ENCODE data around the gene PRDM16. TPM values are rescaled to one million over a fixed set of nuclear protein-coding genes. Genes with fewer than 3 reads are reported as not detected.

The PRDM16 gene
- total and polyA plus RNA-seq, 2 experiments from 2014 or later, result 0.14 to 0.16 TPM

DNA sequence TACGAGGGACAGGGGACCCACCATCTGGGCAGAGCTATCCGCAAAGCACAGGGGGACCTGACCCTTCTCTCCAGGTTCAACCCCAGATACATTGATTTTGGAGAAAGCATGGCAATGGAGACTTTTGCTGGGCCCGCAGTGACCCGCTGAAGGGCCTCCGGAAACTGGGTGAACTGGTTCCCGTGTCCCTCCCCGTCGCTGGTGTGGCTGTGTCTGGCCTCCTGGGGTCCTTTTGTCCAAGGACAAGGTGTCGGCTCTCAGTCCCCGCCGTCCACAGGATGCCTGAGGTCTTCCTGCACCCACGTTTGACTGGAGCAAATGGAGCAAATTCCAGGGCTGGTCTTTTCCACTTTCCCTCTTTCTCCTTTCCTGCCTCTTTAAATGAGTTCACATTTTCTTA lies 176.3 kb downstream of the PRDM16 start:
- 0 out of 2 replicates have a peak, but pooled peaks cover 2% of the 10 kb centered on the region for H3F3A ChIP-seq (replicated peaks; ENCODE audit: low read depth)
- DNase-seq (ENCODE audit: low spot score), result no peak
- H3K4me3 ChIP-seq, result no peak overlapping the region
- H3K4me3 Mint-ChIP-seq, result no peak overlapping the region
- peaks cover 15% of the 10 kb centered on the region; the same call in 1 of the 2 replicates for H3K4me1 ChIP-seq (ENCODE audit: insufficient read depth)
- no peaks in the 10 kb centered on the region; the same call in 1 of the 2 replicates for H3K27me3 ChIP-seq (ENCODE audit: insufficient read depth)
- no peaks in the 10 kb centered on the region for H3K79me2 ChIP-seq (replicated peaks; ENCODE audit: insufficient read depth)
- H3K36me3 ChIP-seq (ENCODE audit: insufficient read depth), result no peaks in the 10 kb centered on the region
- TF ChIP-seq, protein P1, sequence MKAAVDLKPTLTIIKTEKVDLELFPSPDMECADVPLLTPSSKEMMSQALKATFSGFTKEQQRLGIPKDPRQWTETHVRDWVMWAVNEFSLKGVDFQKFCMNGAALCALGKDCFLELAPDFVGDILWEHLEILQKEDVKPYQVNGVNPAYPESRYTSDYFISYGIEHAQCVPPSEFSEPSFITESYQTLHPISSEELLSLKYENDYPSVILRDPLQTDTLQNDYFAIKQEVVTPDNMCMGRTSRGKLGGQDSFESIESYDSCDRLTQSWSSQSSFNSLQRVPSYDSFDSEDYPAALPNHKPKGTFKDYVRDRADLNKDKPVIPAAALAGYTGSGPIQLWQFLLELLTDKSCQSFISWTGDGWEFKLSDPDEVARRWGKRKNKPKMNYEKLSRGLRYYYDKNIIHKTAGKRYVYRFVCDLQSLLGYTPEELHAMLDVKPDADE (IDR thresholded peaks at IDR 0.05), result no peak
- TF ChIP-seq EZH2phosphoT487 (IDR thresholded peaks at IDR 0.05; ENCODE audit: unreplicated experiment), result no peak
- TF ChIP-seq, protein P2, sequence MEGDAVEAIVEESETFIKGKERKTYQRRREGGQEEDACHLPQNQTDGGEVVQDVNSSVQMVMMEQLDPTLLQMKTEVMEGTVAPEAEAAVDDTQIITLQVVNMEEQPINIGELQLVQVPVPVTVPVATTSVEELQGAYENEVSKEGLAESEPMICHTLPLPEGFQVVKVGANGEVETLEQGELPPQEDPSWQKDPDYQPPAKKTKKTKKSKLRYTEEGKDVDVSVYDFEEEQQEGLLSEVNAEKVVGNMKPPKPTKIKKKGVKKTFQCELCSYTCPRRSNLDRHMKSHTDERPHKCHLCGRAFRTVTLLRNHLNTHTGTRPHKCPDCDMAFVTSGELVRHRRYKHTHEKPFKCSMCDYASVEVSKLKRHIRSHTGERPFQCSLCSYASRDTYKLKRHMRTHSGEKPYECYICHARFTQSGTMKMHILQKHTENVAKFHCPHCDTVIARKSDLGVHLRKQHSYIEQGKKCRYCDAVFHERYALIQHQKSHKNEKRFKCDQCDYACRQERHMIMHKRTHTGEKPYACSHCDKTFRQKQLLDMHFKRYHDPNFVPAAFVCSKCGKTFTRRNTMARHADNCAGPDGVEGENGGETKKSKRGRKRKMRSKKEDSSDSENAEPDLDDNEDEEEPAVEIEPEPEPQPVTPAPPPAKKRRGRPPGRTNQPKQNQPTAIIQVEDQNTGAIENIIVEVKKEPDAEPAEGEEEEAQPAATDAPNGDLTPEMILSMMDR (conservative IDR thresholded peaks at IDR 0.05; ENCODE audit: low read depth in 2 of 2), result no peak
- H2AFZ ChIP-seq, result no peak overlapping the region
- no peaks in the 10 kb centered on the region for H3K9me2 ChIP-seq (ENCODE audit: insufficient read depth)
- H3K9me3 Mint-ChIP-seq, result no peaks in the 10 kb centered on the region
- no peaks in the 10 kb centered on the region for H4K20me1 ChIP-seq (replicated peaks; ENCODE audit: insufficient read depth)
- H3K36me3 Mint-ChIP-seq (ENCODE audit: low read depth), result no peaks in the 10 kb centered on the region
- H3K4me1 Mint-ChIP-seq, result peaks cover 20% of the 10 kb centered on the region
- H3K27ac Mint-ChIP-seq, result no peak overlapping the region
- H3K27me3 Mint-ChIP-seq (ENCODE audit: insufficient read depth, low read depth, poor library complexity), result peaks cover 24% of the 10 kb centered on the region
- no peak overlapping the region for H3K4me2 ChIP-seq
- no peak overlapping the region for H3K27ac ChIP-seq (ENCODE audit: low read depth)
- no peak for ATAC-seq

- no peak overlapping the region for H3K4me2 ChIP-seq
- no peaks in the 10 kb centered on the region for H4K20me1 ChIP-seq (replicated peaks; ENCODE audit: insufficient read depth)
- DNase-seq (ENCODE audit: low spot score) (no peak), ATAC-seq (no peak)
- no peaks in the 10 kb centered on the region for H3K36me3 ChIP-seq (ENCODE audit: insufficient read depth)
- H3K27ac ChIP-seq (ENCODE audit: low read depth), result no peak overlapping the region
- no peaks in the 10 kb centered on the region; the same call in 1 of the 2 replicates for H3K27me3 ChIP-seq (ENCODE audit: insufficient read depth)
- H3K9me3 Mint-ChIP-seq, result no peaks in the 10 kb centered on the region
- no peaks in the 10 kb centered on the region for H3K9me2 ChIP-seq (ENCODE audit: insufficient read depth)
- H3K36me3 Mint-ChIP-seq (ENCODE audit: low read depth), result no peaks in the 10 kb centered on the region
- H3K79me2 ChIP-seq (replicated peaks; ENCODE audit: insufficient read depth), result no peaks in the 10 kb centered on the region
- H3K4me1 ChIP-seq (ENCODE audit: insufficient read depth), result peaks cover 15% of the 10 kb centered on the region; the same call in 1 of the 2 replicates
- H2AFZ ChIP-seq, result no peak overlapping the region
- no peak overlapping the region for H3K4me3 ChIP-seq
- H3K4me1 Mint-ChIP-seq, result peaks cover 22% of the 10 kb centered on the region
- TF ChIP-seq ZNF114 (CRISPR knock-in tag; IDR thresholded peaks at IDR 0.05), result no peak
- no peak overlapping the region for H3K27ac Mint-ChIP-seq
- H3K4me3 Mint-ChIP-seq, result no peak overlapping the region
- peaks cover 23% of the 10 kb centered on the region for H3K27me3 Mint-ChIP-seq (ENCODE audit: insufficient read depth, low read depth, poor library complexity)
- 0 out of 2 replicates have a peak, but pooled peaks cover 2% of the 10 kb centered on the region for H3F3A ChIP-seq (replicated peaks; ENCODE audit: low read depth)
Observed at GRCh38 chr1:3245768-3246167, 176.8 kb downstream of the PRDM16 start.

GRCh38 chr1:3246251-3246650 lies 177.2 kb downstream of the PRDM16 start:
- H3K79me2 ChIP-seq (replicated peaks; ENCODE audit: insufficient read depth), result no peaks in the 10 kb centered on the region
- H3K36me3 Mint-ChIP-seq (ENCODE audit: low read depth), result no peaks in the 10 kb centered on the region
- H3K4me1 Mint-ChIP-seq, result peaks cover 22% of the 10 kb centered on the region
- peaks cover 15% of the 10 kb centered on the region; the same call in 1 of the 2 replicates for H3K4me1 ChIP-seq (ENCODE audit: insufficient read depth)
- 0 out of 2 replicates have a peak, but pooled peaks cover 2% of the 10 kb centered on the region for H3F3A ChIP-seq (replicated peaks; ENCODE audit: low read depth)
- H3K9me3 Mint-ChIP-seq, result no peaks in the 10 kb centered on the region
- no peaks in the 10 kb centered on the region for H3K36me3 ChIP-seq (ENCODE audit: insufficient read depth)
- no peak overlapping the region for H3K27ac ChIP-seq (ENCODE audit: low read depth)
- no peak overlapping the region for H3K4me2 ChIP-seq
- H2AFZ ChIP-seq, result no peak overlapping the region
- H3K4me3 Mint-ChIP-seq, result no peak overlapping the region
- DNase-seq (ENCODE audit: low spot score) (no peak), ATAC-seq (no peak)
- H3K4me3 ChIP-seq, result no peak overlapping the region
- H3K27ac Mint-ChIP-seq, result no peak overlapping the region
- H3K27me3 ChIP-seq (ENCODE audit: insufficient read depth), result no peaks in the 10 kb centered on the region; the same call in 1 of the 2 replicates
- peaks cover 21% of the 10 kb centered on the region for H3K27me3 Mint-ChIP-seq (ENCODE audit: insufficient read depth, low read depth, poor library complexity)
- no peaks in the 10 kb centered on the region for H3K9me2 ChIP-seq (ENCODE audit: insufficient read depth)
- H4K20me1 ChIP-seq (replicated peaks; ENCODE audit: insufficient read depth), result no peaks in the 10 kb centered on the region
- TF ChIP-seq REST (IDR thresholded peaks at IDR 0.05; ENCODE audit: unreplicated experiment) (no peak), EZH2phosphoT487 (IDR thresholded peaks at IDR 0.05; ENCODE audit: unreplicated experiment) (no peak)
- TF ChIP-seq, protein P1 (IDR thresholded peaks at IDR 0.05), result no peak

All from GM23338 (cell line).